ENCODE data around the gene ANKRD11.

The ANKRD11 gene

GRCh38 chr16:89283449-89283848 is 206.9 kb downstream of the ANKRD11 start:
- no peak for DNase-seq (ENCODE audit: extremely low spot score)
- POLR2A ChIA-PET, result no interaction called here
- CTCF ChIA-PET, result interaction anchor here (1.6 kb wide), 1 partner anchor 10 kb away, joined by 3 read pairs; no protein-coding TSS in a partner anchor
- TF ChIP-seq, protein P1, sequence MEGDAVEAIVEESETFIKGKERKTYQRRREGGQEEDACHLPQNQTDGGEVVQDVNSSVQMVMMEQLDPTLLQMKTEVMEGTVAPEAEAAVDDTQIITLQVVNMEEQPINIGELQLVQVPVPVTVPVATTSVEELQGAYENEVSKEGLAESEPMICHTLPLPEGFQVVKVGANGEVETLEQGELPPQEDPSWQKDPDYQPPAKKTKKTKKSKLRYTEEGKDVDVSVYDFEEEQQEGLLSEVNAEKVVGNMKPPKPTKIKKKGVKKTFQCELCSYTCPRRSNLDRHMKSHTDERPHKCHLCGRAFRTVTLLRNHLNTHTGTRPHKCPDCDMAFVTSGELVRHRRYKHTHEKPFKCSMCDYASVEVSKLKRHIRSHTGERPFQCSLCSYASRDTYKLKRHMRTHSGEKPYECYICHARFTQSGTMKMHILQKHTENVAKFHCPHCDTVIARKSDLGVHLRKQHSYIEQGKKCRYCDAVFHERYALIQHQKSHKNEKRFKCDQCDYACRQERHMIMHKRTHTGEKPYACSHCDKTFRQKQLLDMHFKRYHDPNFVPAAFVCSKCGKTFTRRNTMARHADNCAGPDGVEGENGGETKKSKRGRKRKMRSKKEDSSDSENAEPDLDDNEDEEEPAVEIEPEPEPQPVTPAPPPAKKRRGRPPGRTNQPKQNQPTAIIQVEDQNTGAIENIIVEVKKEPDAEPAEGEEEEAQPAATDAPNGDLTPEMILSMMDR (IDR thresholded peaks at IDR 0.05; ENCODE audit: control extremely low read depth, extremely low read depth, low read depth, missing control alignments), result no peak

- TF ChIP-seq, protein P1 (IDR thresholded peaks at IDR 0.05; ENCODE audit: control extremely low read depth, extremely low read depth, low read depth, missing control alignments), result no peak
- no peak for DNase-seq (ENCODE audit: extremely low spot score)
- CTCF ChIA-PET, result interaction anchor here (1.4 to 1.6 kb wide), 2 partner anchors 11 to 16 kb away, joined by 3 to 4 read pairs; no protein-coding TSS in a partner anchor
- POLR2A ChIA-PET, result no interaction called here
These were observed 207.8 kb downstream of the ANKRD11 start for GRCh38 chr16:89282523-89282922.

DNA sequence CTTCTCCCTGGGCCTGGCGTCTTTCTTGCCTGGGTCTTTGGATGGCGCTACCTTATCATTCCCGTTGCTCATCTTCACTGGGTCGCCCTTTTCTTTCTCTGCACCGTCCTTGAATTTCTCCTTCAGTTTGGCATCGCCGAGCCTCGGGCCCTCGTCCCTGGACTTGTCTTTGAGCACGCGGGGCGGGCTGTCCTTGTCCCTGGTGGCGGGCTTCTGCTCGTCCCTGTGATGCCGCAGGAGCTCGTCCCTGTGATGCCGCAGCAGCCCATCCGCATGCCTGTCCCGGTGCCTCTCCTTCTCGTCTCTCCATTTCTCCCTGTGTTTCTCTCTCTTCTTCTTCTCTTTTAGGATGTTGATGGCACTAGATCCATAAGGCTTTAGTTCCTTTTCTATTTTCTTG is 208.5 kb downstream of the ANKRD11 start:
- TF ChIP-seq, protein P1 (IDR thresholded peaks at IDR 0.05; ENCODE audit: control extremely low read depth, extremely low read depth, low read depth, missing control alignments), result no peak
- ChIA-PET CTCF (interaction anchor here (1.4 to 1.6 kb wide), 2 partner anchors 12 to 15 kb away, joined by 3 to 4 read pairs; no protein-coding TSS in a partner anchor), POLR2A (no interaction called here)
- DNase-seq (ENCODE audit: extremely low spot score), result no peak

DNA sequence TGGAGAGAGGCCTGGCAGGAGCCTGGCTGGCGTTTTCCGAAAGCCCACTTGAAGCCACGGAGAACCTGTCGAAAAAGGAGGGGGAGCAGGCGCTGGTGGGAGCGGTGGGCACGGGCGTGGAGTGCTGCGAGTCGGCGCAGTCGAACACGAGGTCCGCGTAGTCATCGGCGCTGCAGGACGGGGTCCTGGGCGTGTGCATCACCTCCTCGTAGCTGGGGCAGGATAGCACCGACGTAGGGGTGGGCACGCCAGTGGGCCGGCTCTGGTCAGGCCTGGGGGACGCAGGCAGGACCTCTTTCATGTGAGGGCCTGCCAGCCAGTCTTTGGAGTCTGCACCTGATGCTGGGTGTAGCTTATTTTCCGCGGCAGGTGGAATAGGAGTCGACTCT is 209.2 kb downstream of the ANKRD11 start:
- TF ChIP-seq, protein P1 (IDR thresholded peaks at IDR 0.05; ENCODE audit: control extremely low read depth, extremely low read depth, low read depth, missing control alignments), result no peak
- POLR2A ChIA-PET, result no interaction called here
- CTCF ChIA-PET, result interaction anchor here (1.3 to 1.4 kb wide), 2 partner anchors 8 to 15 kb away, joined by 4 to 5 read pairs; no protein-coding TSS in a partner anchor
- no peak for DNase-seq (ENCODE audit: extremely low spot score)

GRCh38 chr16:89280546-89281188 is 209.7 kb downstream of the ANKRD11 start:
- POLR2A ChIA-PET, result no interaction called here
- CTCF ChIA-PET, result interaction anchor here (1.3 kb wide), 1 partner anchor 8 kb away, joined by 5 read pairs; no protein-coding TSS in a partner anchor
- DNase-seq (ENCODE audit: extremely low spot score), result no peak
- TF ChIP-seq, protein P1 (IDR thresholded peaks at IDR 0.05; ENCODE audit: control extremely low read depth, extremely low read depth, low read depth, missing control alignments), result no peak

DNA sequence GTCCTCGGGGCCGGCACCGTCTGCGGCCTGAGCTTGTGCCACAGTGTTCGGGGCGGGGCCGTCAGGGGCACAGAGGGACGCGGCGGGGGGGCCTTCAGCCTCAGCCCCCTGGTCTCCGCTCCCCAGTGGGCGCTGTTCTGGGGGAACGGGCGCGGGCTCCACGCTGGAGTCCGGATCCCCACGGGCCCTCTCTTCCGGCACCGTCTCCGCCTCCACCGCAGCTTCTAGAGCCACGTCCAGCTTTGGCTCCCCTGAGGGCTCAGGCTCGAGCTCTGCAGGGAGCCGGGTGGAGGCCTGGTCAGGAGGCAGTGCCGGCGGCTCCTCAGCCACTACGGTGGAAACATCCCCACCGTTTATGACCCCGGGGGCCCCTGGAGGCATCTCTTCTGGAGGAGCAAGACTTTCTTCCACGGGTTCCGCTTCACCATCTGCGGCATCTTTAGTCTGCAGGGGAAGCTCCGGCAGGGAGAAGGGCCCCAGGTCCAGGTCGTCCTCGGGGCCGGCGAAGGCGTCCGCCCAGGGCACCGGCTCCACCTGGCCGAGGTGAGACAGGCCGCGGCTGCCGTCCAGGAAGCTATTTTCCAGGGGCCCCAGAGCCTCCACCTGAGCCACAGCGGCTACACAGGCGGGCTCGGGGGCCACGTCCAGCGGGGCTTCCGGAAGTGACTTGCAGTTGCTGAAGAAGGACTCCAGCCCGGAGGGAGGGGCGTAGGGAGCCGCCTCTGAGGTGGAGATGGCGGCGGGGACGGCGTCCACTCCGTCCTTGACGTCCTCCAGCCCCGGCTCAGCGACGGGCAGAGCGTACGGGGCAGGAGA is 210.5 kb downstream of the ANKRD11 start:
- ChIA-PET CTCF (interaction anchor here (0.7 to 1.3 kb wide), 1 partner anchor 9 kb away, joined by 3 to 5 read pairs; no protein-coding TSS in a partner anchor), POLR2A (no interaction called here)
- TF ChIP-seq, protein P1 (IDR thresholded peaks at IDR 0.05; ENCODE audit: control extremely low read depth, extremely low read depth, low read depth, missing control alignments), result no peak
- no peak for DNase-seq (ENCODE audit: extremely low spot score)
